Measurements from ENCODE around the gene RAB1B.

The RAB1B gene

GRCh38 chr11:66321606-66322005 lies 53.2 kb downstream of the RAB1B start:
- no peak for TF ChIP-seq CTCF (IDR thresholded peaks at IDR 0.05; ENCODE audit: low read length)
- no peak for TF ChIP-seq EZH2 (IDR thresholded peaks at IDR 0.05; ENCODE audit: borderline replicate concordance, low read length)
- no peak overlapping the region for H3K27ac ChIP-seq (ENCODE audit: low read depth, low read length, poor library complexity, severe bottlenecking)

GRCh38 chr11:66322732-66323427 lies 54.4 kb downstream of the RAB1B start:
- Histone ChIP-seq H3K4me3 (ENCODE audit: low read depth, low read length, poor library complexity, severe bottlenecking) (no peak overlapping the region), H3K4me1 (ENCODE audit: insufficient read depth, low read length, severe bottlenecking) (peaks cover 32% of the 10 kb centered on the region), H3K27me3 (ENCODE audit: insufficient read depth, low read length) (no peaks in the 10 kb centered on the region), H3K27ac (ENCODE audit: low read depth, low read length, poor library complexity, severe bottlenecking) (no peak overlapping the region), H3K9me2 (ENCODE audit: low read depth, low read length) (no peaks in the 10 kb centered on the region), H3K9ac (ENCODE audit: low read length) (no peak overlapping the region), H3K79me2 (ENCODE audit: insufficient read depth, low read length) (no peaks in the 10 kb centered on the region), H2AFZ (ENCODE audit: low read length) (no peak overlapping the region), H3K4me2 (ENCODE audit: low read length) (no peak overlapping the region), H3K9me3 (ENCODE audit: low read length) (no peaks in the 10 kb centered on the region), H3K36me3 (ENCODE audit: insufficient read depth, low read length) (no peaks in the 10 kb centered on the region), H4K20me1 (ENCODE audit: insufficient read depth, low read length) (no peaks in the 10 kb centered on the region), H3F3A (ENCODE audit: insufficient read depth, low read length) (no peaks in the 10 kb centered on the region)
- TF ChIP-seq EZH2 (IDR thresholded peaks at IDR 0.05; ENCODE audit: borderline replicate concordance, low read length) = no peak
- TF ChIP-seq CTCF (IDR thresholded peaks at IDR 0.05; ENCODE audit: low read length) = no peak

More at GRCh38 chr11:66321606-66322005, 53.2 kb downstream of the RAB1B start:
- Histone ChIP-seq H3K9me2 (ENCODE audit: low read depth, low read length) (no peaks in the 10 kb centered on the region), H3K36me3 (ENCODE audit: insufficient read depth, low read length) (no peaks in the 10 kb centered on the region), H4K20me1 (ENCODE audit: insufficient read depth, low read length) (no peaks in the 10 kb centered on the region), H3K9ac (ENCODE audit: low read length) (no peak overlapping the region), H3K27me3 (ENCODE audit: insufficient read depth, low read length) (no peaks in the 10 kb centered on the region), H3K4me3 (ENCODE audit: low read depth, low read length, poor library complexity, severe bottlenecking) (no peak overlapping the region), H3K9me3 (ENCODE audit: low read length) (no peaks in the 10 kb centered on the region), H3K4me2 (ENCODE audit: low read length) (no peak overlapping the region), H2AFZ (ENCODE audit: low read length) (no peak overlapping the region), H3F3A (ENCODE audit: insufficient read depth, low read length) (no peaks in the 10 kb centered on the region), H3K79me2 (ENCODE audit: insufficient read depth, low read length) (no peaks in the 10 kb centered on the region), H3K4me1 (ENCODE audit: insufficient read depth, low read length, severe bottlenecking) (peaks cover 42% of the 10 kb centered on the region)

- TF ChIP-seq CTCF (IDR thresholded peaks at IDR 0.05; ENCODE audit: low read length) (no peak), EZH2 (IDR thresholded peaks at IDR 0.05; ENCODE audit: borderline replicate concordance, low read length) (no peak)
- Histone ChIP-seq H4K20me1 (ENCODE audit: insufficient read depth, low read length) (no peaks in the 10 kb centered on the region), H3K9me3 (ENCODE audit: low read length) (no peaks in the 10 kb centered on the region), H3K4me2 (ENCODE audit: low read length) (no peak overlapping the region), H2AFZ (ENCODE audit: low read length) (no peak overlapping the region), H3K79me2 (ENCODE audit: insufficient read depth, low read length) (no peaks in the 10 kb centered on the region), H3K9ac (ENCODE audit: low read length) (no peak overlapping the region), H3F3A (ENCODE audit: insufficient read depth, low read length) (no peaks in the 10 kb centered on the region), H3K36me3 (ENCODE audit: insufficient read depth, low read length) (no peaks in the 10 kb centered on the region), H3K4me3 (ENCODE audit: low read depth, low read length, poor library complexity, severe bottlenecking) (no peak overlapping the region), H3K9me2 (ENCODE audit: low read depth, low read length) (no peaks in the 10 kb centered on the region), H3K4me1 (ENCODE audit: insufficient read depth, low read length, severe bottlenecking) (peaks cover 32% of the 10 kb centered on the region), H3K27ac (ENCODE audit: low read depth, low read length, poor library complexity, severe bottlenecking) (no peak overlapping the region), H3K27me3 (ENCODE audit: insufficient read depth, low read length) (no peaks in the 10 kb centered on the region)
Measured at GRCh38 chr11:66323684-66324083, 55.2 kb downstream of the RAB1B start.
